ENCODE results near the gene ZBTB8B. TPM values are rescaled to one million over a fixed set of nuclear protein-coding genes. Genes with fewer than 3 reads are reported as not detected.

The ZBTB8B gene
- total RNA-seq, 1 experiment from 2014 or later = not detected

GRCh38 chr1:32489774-32490454 is 25.0 kb downstream of the ZBTB8B start:
- no peaks in the 10 kb centered on the region for H3K27me3 ChIP-seq (ENCODE audit: low read length)
- no peaks in the 10 kb centered on the region for H3K4me1 ChIP-seq (ENCODE audit: low read length)
- peak; percentile 7 for DNase-seq
- H3K4me3 ChIP-seq (ENCODE audit: low read length) = no peak overlapping the region
- no peaks in the 10 kb centered on the region for H3K36me3 ChIP-seq (ENCODE audit: insufficient read depth, low read length)
- no peaks in the 10 kb centered on the region for H3K9me2 ChIP-seq (replicated peaks; ENCODE audit: insufficient read depth, low read length)
- no peak overlapping the region for H2AFZ ChIP-seq (ENCODE audit: low read length)
- no peak overlapping the region for H3K4me2 ChIP-seq (ENCODE audit: low read depth, low read length, poor library complexity, severe bottlenecking)
- H3K27ac ChIP-seq (ENCODE audit: low read length) = no peak overlapping the region
- H3K9me3 ChIP-seq (ENCODE audit: low read length) = no peaks in the 10 kb centered on the region
- no peak overlapping the region for H3K9ac ChIP-seq (ENCODE audit: low read length)
- H3K79me2 ChIP-seq (ENCODE audit: low read length) = no peaks in the 10 kb centered on the region
- H4K20me1 ChIP-seq (ENCODE audit: insufficient read depth, low read depth, low read length) = no peaks in the 10 kb centered on the region

DNA sequence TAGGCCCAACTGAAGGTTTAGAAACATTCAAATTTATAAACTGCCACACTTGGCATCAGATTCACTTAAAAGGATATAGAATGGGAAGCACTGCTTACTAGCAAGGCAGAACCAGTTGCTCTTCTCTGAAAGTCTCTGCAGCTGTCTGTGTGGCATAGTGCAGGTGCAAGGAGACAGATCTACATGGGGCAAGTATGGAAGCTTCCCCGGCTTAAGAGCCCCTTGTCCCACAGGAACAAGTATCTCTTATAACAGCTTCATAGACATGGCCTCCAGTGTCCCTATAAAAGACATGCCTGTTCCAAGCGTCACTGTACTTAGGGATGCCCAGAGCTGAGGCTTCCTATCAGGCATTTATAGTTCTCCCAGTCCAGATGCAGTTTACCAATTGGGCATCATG is 26.5 kb downstream of the ZBTB8B start:
- H3K27me3 ChIP-seq (ENCODE audit: low read length) = no peaks in the 10 kb centered on the region
- no peaks in the 10 kb centered on the region for H3K36me3 ChIP-seq (ENCODE audit: insufficient read depth, low read length)
- H4K20me1 ChIP-seq (ENCODE audit: insufficient read depth, low read depth, low read length) = no peaks in the 10 kb centered on the region
- H3K9ac ChIP-seq (ENCODE audit: low read length) = no peak overlapping the region
- H3K79me2 ChIP-seq (ENCODE audit: low read length) = no peaks in the 10 kb centered on the region
- H2AFZ ChIP-seq (ENCODE audit: low read length) = no peak overlapping the region
- no peaks in the 10 kb centered on the region for H3K9me3 ChIP-seq (ENCODE audit: low read length)
- DNase-seq = peak; percentile 25
- no peaks in the 10 kb centered on the region for H3K4me1 ChIP-seq (ENCODE audit: low read length)
- no peak overlapping the region for H3K4me2 ChIP-seq (ENCODE audit: low read depth, low read length, poor library complexity, severe bottlenecking)
- no peak overlapping the region for H3K27ac ChIP-seq (ENCODE audit: low read length)
- no peak overlapping the region for H3K4me3 ChIP-seq (ENCODE audit: low read length)
- no peaks in the 10 kb centered on the region for H3K9me2 ChIP-seq (replicated peaks; ENCODE audit: insufficient read depth, low read length)

- Histone ChIP-seq H4K20me1 (ENCODE audit: insufficient read depth, low read depth, low read length) (no peaks in the 10 kb centered on the region), H3K79me2 (ENCODE audit: low read length) (no peaks in the 10 kb centered on the region), H3K9me3 (ENCODE audit: low read length) (no peaks in the 10 kb centered on the region), H3K4me1 (ENCODE audit: low read length) (no peaks in the 10 kb centered on the region), H3K9me2 (replicated peaks; ENCODE audit: insufficient read depth, low read length) (no peaks in the 10 kb centered on the region), H3K27ac (ENCODE audit: low read length) (no peak overlapping the region), H3K9ac (ENCODE audit: low read length) (no peak overlapping the region), H3K4me3 (ENCODE audit: low read length) (no peak overlapping the region), H3K27me3 (ENCODE audit: low read length) (no peaks in the 10 kb centered on the region), H3K36me3 (ENCODE audit: insufficient read depth, low read length) (no peaks in the 10 kb centered on the region), H3K4me2 (ENCODE audit: low read depth, low read length, poor library complexity, severe bottlenecking) (no peak overlapping the region), H2AFZ (ENCODE audit: low read length) (no peak overlapping the region)
- peak; percentile 9 for DNase-seq
These were observed 29.3 kb downstream of the ZBTB8B start for GRCh38 chr1:32494196-32494595.

GRCh38 chr1:32494711-32495337 is 30.0 kb downstream of the ZBTB8B start:
- H3K9me3 ChIP-seq (ENCODE audit: low read length) = no peaks in the 10 kb centered on the region
- H3K27ac ChIP-seq (ENCODE audit: low read length) = no peak overlapping the region
- no peaks in the 10 kb centered on the region for H3K36me3 ChIP-seq (ENCODE audit: insufficient read depth, low read length)
- no peak overlapping the region for H3K4me2 ChIP-seq (ENCODE audit: low read depth, low read length, poor library complexity, severe bottlenecking)
- H3K4me1 ChIP-seq (ENCODE audit: low read length) = no peaks in the 10 kb centered on the region
- no peaks in the 10 kb centered on the region for H4K20me1 ChIP-seq (ENCODE audit: insufficient read depth, low read depth, low read length)
- peak; percentile 20 for DNase-seq
- no peaks in the 10 kb centered on the region for H3K79me2 ChIP-seq (ENCODE audit: low read length)
- no peak overlapping the region for H2AFZ ChIP-seq (ENCODE audit: low read length)
- H3K27me3 ChIP-seq (ENCODE audit: low read length) = no peaks in the 10 kb centered on the region
- H3K4me3 ChIP-seq (ENCODE audit: low read length) = no peak overlapping the region
- no peak overlapping the region for H3K9ac ChIP-seq (ENCODE audit: low read length)
- no peaks in the 10 kb centered on the region for H3K9me2 ChIP-seq (replicated peaks; ENCODE audit: insufficient read depth, low read length)

- Histone ChIP-seq H3K9ac (ENCODE audit: low read length) (no peak overlapping the region), H4K20me1 (ENCODE audit: insufficient read depth, low read depth, low read length) (no peaks in the 10 kb centered on the region), H3K4me2 (ENCODE audit: low read depth, low read length, poor library complexity, severe bottlenecking) (no peak overlapping the region)
These were observed 31.3 kb downstream of the ZBTB8B start for GRCh38 chr1:32496127-32496526.

DNA sequence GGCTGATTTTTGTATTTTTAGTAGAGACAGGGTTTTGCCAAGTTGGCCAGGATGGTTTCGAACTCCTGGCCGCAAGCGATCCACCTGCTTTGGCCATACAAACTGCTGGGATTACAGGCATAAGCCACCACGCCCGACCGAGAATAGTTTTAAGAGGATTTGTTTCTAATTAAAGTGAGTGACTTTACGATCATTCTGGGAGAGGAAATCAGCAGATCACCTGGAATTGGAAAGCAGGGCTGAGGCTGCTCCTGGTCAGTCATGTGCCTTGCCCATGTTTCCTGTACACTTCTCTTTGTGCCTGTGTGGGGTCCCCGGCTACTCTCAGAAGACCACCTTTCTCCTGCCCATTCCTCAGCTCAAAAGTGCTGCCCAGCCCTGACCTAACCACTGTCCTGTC is 33.9 kb downstream of the ZBTB8B start:
- Histone ChIP-seq H3K27ac (ENCODE audit: low read length) (no peak overlapping the region), H3K79me2 (ENCODE audit: low read length) (no peaks in the 10 kb centered on the region), H3K36me3 (ENCODE audit: insufficient read depth, low read length) (no peaks in the 10 kb centered on the region), H3K9ac (ENCODE audit: low read length) (no peak overlapping the region), H3K9me2 (replicated peaks; ENCODE audit: insufficient read depth, low read length) (no peaks in the 10 kb centered on the region), H4K20me1 (ENCODE audit: insufficient read depth, low read depth, low read length) (no peaks in the 10 kb centered on the region), H3K4me3 (ENCODE audit: low read length) (no peak overlapping the region), H3K9me3 (ENCODE audit: low read length) (no peaks in the 10 kb centered on the region), H3K4me1 (ENCODE audit: low read length) (peaks cover 3% of the 10 kb centered on the region; the same call in 1 of the 2 replicates), H2AFZ (ENCODE audit: low read length) (no peak overlapping the region), H3K27me3 (ENCODE audit: low read length) (no peaks in the 10 kb centered on the region), H3K4me2 (ENCODE audit: low read depth, low read length, poor library complexity, severe bottlenecking) (no peak overlapping the region)
- no peak for DNase-seq

More at GRCh38 chr1:32496127-32496526, 31.3 kb downstream of the ZBTB8B start:
- H3K9me3 ChIP-seq (ENCODE audit: low read length) = no peaks in the 10 kb centered on the region
- no peaks in the 10 kb centered on the region for H3K79me2 ChIP-seq (ENCODE audit: low read length)
- H3K9me2 ChIP-seq (replicated peaks; ENCODE audit: insufficient read depth, low read length) = no peaks in the 10 kb centered on the region
- no peaks in the 10 kb centered on the region for H3K27me3 ChIP-seq (ENCODE audit: low read length)
- no peaks in the 10 kb centered on the region for H3K36me3 ChIP-seq (ENCODE audit: insufficient read depth, low read length)
- no peak overlapping the region for H3K4me3 ChIP-seq (ENCODE audit: low read length)
- H2AFZ ChIP-seq (ENCODE audit: low read length) = no peak overlapping the region
- peaks cover 3% of the 10 kb centered on the region; the same call in 1 of the 2 replicates for H3K4me1 ChIP-seq (ENCODE audit: low read length)
- peak; percentile 31 for DNase-seq
- H3K27ac ChIP-seq (ENCODE audit: low read length) = no peak overlapping the region

GRCh38 chr1:32500387-32501209 is 35.7 kb downstream of the ZBTB8B start:
- Histone ChIP-seq H3K79me2 (ENCODE audit: low read length) (no peaks in the 10 kb centered on the region), H4K20me1 (ENCODE audit: insufficient read depth, low read depth, low read length) (no peaks in the 10 kb centered on the region), H3K9me2 (replicated peaks; ENCODE audit: insufficient read depth, low read length) (no peaks in the 10 kb centered on the region), H3K27ac (ENCODE audit: low read length) (no peak overlapping the region), H3K36me3 (ENCODE audit: insufficient read depth, low read length) (no peaks in the 10 kb centered on the region), H2AFZ (ENCODE audit: low read length) (peak overlapping the region; percentile 89), H3K4me1 (ENCODE audit: low read length) (peaks cover 3% of the 10 kb centered on the region; the same call in 1 of the 2 replicates), H3K9me3 (ENCODE audit: low read length) (no peaks in the 10 kb centered on the region), H3K4me3 (ENCODE audit: low read length) (peak overlapping the region; percentile 65), H3K9ac (ENCODE audit: low read length) (peak overlapping the region; percentile 55), H3K27me3 (ENCODE audit: low read length) (no peaks in the 10 kb centered on the region), H3K4me2 (ENCODE audit: low read depth, low read length, poor library complexity, severe bottlenecking) (peak overlapping the region; percentile 67)
- peak; percentile 56 for DNase-seq

DNA sequence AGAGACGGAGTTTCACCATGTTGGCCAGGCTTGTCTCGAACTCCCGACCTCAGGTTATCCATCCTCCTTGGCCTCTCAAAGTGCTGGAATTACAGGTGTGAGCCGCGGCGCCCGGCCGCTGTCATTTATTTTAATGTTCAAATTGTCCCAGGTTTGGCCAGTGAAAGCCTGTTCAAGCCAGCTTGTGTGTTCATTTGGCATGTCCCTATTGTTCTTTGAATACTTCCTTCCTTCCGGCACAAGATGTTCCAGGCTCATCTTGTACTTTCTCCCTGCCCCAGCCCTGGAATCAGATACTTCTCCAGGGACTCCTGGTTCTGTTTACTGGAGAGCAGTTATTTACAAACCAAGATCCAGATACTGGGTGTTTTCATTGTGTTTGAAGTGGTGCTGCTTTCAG is 37.0 kb downstream of the ZBTB8B start:
- H2AFZ ChIP-seq (ENCODE audit: low read length) = no peak overlapping the region
- H3K27me3 ChIP-seq (ENCODE audit: low read length) = no peaks in the 10 kb centered on the region
- H3K79me2 ChIP-seq (ENCODE audit: low read length) = no peaks in the 10 kb centered on the region
- no peak overlapping the region for H3K27ac ChIP-seq (ENCODE audit: low read length)
- H3K9me3 ChIP-seq (ENCODE audit: low read length) = no peaks in the 10 kb centered on the region
- DNase-seq = peak; percentile 12
- no peaks in the 10 kb centered on the region for H3K36me3 ChIP-seq (ENCODE audit: insufficient read depth, low read length)
- H3K4me1 ChIP-seq (ENCODE audit: low read length) = peaks cover 3% of the 10 kb centered on the region; the same call in 1 of the 2 replicates
- H3K4me2 ChIP-seq (ENCODE audit: low read depth, low read length, poor library complexity, severe bottlenecking) = no peak overlapping the region
- no peaks in the 10 kb centered on the region for H3K9me2 ChIP-seq (replicated peaks; ENCODE audit: insufficient read depth, low read length)
- no peak overlapping the region for H3K4me3 ChIP-seq (ENCODE audit: low read length)
- H3K9ac ChIP-seq (ENCODE audit: low read length) = no peak overlapping the region
- H4K20me1 ChIP-seq (ENCODE audit: insufficient read depth, low read depth, low read length) = no peaks in the 10 kb centered on the region

All from Karpas-422 (cell line).